GM12878 (cell line): ENCODE results near the gene CAST. TPM values are rescaled to one million over a fixed set of nuclear protein-coding genes. Genes with fewer than 3 reads are reported as not detected.

Experiments
- CEBPB ChIP-seq, 2 experiments: fragments of 150-350 bp in 1 of 2; IDR thresholded peaks; 2 replicates each; pipeline ENCODE4 v1.6.1; 2012 to 2014; ENCODE audit warnings: low read depth in 2 of 2, low read length in 2 of 2, borderline replicate concordance in 1 of 2, inconsistent platforms in 1 of 2
- CHD2 ChIP-seq: IDR thresholded peaks from 2 replicates; pipeline ENCODE4 v1.6.1; 2011; ENCODE audit warnings: low read depth, low read length, improper control_type of control experiment, borderline replicate concordance
- EP300 ChIP-seq, 2 experiments: fragments of 150-350 bp in 1 of 2; IDR thresholded peaks; 2 replicates each; pipeline ENCODE4 v1.6.1; 2011 to 2012; ENCODE audit warnings: low read depth in 2 of 2, low read length in 2 of 2, borderline replicate concordance in 1 of 2, improper control_type of control experiment in 1 of 2, inconsistent platforms in 1 of 2; ENCODE audit not compliant: control insufficient read depth in 1 of 2
- HDAC2 ChIP-seq: fragments of 200-600 bp; sonication (generic); IDR thresholded peaks from 2 replicates; pipeline ENCODE4 v1.6.1; 2017
- LARP7 ChIP-seq: fragments of 450-650 bp; IDR thresholded peaks from 2 replicates; pipeline ENCODE4 v1.6.1; 2017; ENCODE audit warnings: mild to moderate bottlenecking
- MEF2B ChIP-seq: fragments of 450-650 bp; IDR thresholded peaks from 2 replicates; pipeline ENCODE4 v1.6.1; 2018; ENCODE audit warnings: mild to moderate bottlenecking, moderate library complexity; ENCODE audit not compliant: partially characterized antibody, poor library complexity, severe bottlenecking
- MTA2 ChIP-seq: fragments of 450-650 bp; IDR thresholded peaks from 2 replicates; pipeline ENCODE4 v1.6.1; 2016; ENCODE audit warnings: low read depth, mild to moderate bottlenecking, moderate library complexity
- PML ChIP-seq: IDR thresholded peaks from 2 replicates; pipeline ENCODE4 v1.6.1; 2012; ENCODE audit warnings: low read length, inconsistent platforms
- POLR2AphosphoS5 ChIP-seq: IDR thresholded peaks from 2 replicates; pipeline ENCODE4 v1.6.1; 2011; ENCODE audit warnings: mild to moderate bottlenecking, low read length, inconsistent platforms
- RCOR1 ChIP-seq: conservative IDR thresholded peaks from 2 replicates; pipeline ENCODE4 v1.6.1; 2012; ENCODE audit warnings: low read depth, low read length, improper control_type of control experiment
- SMARCA5 ChIP-seq: fragments of 450-650 bp; IDR thresholded peaks from 2 replicates; pipeline ENCODE4 v1.6.1; 2017; ENCODE audit warnings: mild to moderate bottlenecking
- TCF12 ChIP-seq: IDR thresholded peaks from 2 replicates; pipeline ENCODE4 v1.6.1; 2011; ENCODE audit warnings: low read depth, mild to moderate bottlenecking, low read length
- USF2 ChIP-seq: IDR thresholded peaks from 2 replicates; pipeline ENCODE4 v1.6.1; 2011; ENCODE audit warnings: low read depth, low read length, improper control_type of control experiment, borderline replicate concordance
- ZBTB40 ChIP-seq: fragments of 450-650 bp; IDR thresholded peaks from 2 replicates; pipeline ENCODE4 v1.6.1; 2016; ENCODE audit warnings: mild to moderate bottlenecking, moderate library complexity, borderline replicate concordance
- ZNF687 ChIP-seq: fragments of 450-650 bp; IDR thresholded peaks from 2 replicates; pipeline ENCODE4 v1.6.1; 2017; ENCODE audit warnings: mild to moderate bottlenecking, moderate library complexity
- polyA plus RNA-seq, 11 experiments: library from polyadenylated mRNA; depleted of rRNA in 4 of 11; unstranded in 6 of 11; stranded (reverse) in 5 of 11; fragments of >200 nt; fragmentation: Nextera tagmentation in 4 of 11; fragmentation: Illumina TruSeq in 1 of 11; extraction: Ambion mirVana in 4 of 11; extraction: Trizol in 1 of 11; gene quantifications; 1 replicate in 1 of 11; 2 replicates in 10 of 11; pipeline versions ENCODE4 v1.2.1 to v1.2.3, GENCODE V29; 2011 to 2016; ENCODE audit warnings: inconsistent platforms in 2 of 11, missing spikeins in 2 of 11, low read depth in 1 of 11
- total RNA-seq, 4 experiments: library from RNA; depleted of rRNA in 3 of 4; stranded (reverse); fragments of >200 nt in 3 of 4; fragmentation: Illumina TruSeq in 1 of 4; extraction: Trizol in 1 of 4; gene quantifications; 2 replicates each; pipeline versions ENCODE4 v1.2.1 to v1.2.3, GENCODE V29; 2013 to 2021
- TF ChIP-seq, protein P1 (sequence below): fragments of 450-650 bp; IDR thresholded peaks from 2 replicates; pipeline ENCODE4 v1.6.1; 2016; ENCODE audit warnings: mild to moderate bottlenecking
- TF ChIP-seq, protein P2 (sequence below): IDR thresholded peaks from 2 replicates; pipeline ENCODE4 v1.6.1; 2011; ENCODE audit warnings: mild to moderate bottlenecking, low read depth, low read length, moderate library complexity; ENCODE audit not compliant: insufficient replicate concordance

The CAST gene
- total and polyA plus RNA-seq, 10 of the 15 experiments (the other 5 are each of a cell fraction or from before 2014, with no cell fraction given) = 31.7 to 140 (median 68.5) TPM

DNA sequence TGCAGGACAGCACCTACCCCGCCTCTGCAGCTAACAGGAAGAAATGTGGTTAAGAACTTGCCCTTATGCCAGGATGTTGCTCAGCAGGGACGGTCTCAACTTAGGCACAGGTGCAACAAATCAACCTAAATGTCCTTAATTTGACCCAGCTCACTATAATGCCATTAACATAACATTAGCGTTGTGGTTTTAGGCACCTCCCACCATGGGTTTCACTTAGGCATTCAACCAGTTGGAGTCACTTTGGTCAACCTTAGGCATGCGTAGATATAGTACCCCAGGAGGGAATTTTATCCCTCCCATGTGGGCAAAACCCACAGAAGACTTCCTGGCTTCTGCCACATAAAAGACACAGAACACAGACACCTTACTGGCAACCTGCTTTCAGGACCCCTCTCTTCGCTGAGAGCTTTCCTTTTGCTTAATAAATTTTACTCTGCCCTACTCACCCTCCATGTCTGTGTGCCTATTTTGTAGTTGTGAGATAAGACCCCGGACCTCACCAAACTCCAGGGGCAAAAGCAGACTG is 154.3 kb downstream of the CAST start (continued):
- TF ChIP-seq PML = no peak
- TF ChIP-seq ZBTB40 = no peak
- no peak for TF ChIP-seq EP300 (IDR thresholded peaks at IDR 0.05; ENCODE audit: borderline replicate concordance in 1 of 2, control insufficient read depth in 1 of 2, low read depth in 2 of 2, low read length in 2 of 2)
- TF ChIP-seq HDAC2 = no peak
- peak; percentile 24 for TF ChIP-seq MEF2B
- TF ChIP-seq CHD2 = no peak
- TF ChIP-seq SMARCA5 = no peak
- TF ChIP-seq LARP7 = no peak; the same call in 1 of the 2 replicates
- TF ChIP-seq ZNF687 = 0 out of 2 replicates have a peak, but pooled peaks have one; percentile 25
- no peak for TF ChIP-seq CEBPB (IDR thresholded peaks at IDR 0.05; ENCODE audit: borderline replicate concordance in 1 of 2, low read depth in 2 of 2, low read length in 2 of 2)
- peak; percentile 23; the same call in 1 of the 2 replicates for TF ChIP-seq POLR2AphosphoS5
- TF ChIP-seq, protein P1, sequence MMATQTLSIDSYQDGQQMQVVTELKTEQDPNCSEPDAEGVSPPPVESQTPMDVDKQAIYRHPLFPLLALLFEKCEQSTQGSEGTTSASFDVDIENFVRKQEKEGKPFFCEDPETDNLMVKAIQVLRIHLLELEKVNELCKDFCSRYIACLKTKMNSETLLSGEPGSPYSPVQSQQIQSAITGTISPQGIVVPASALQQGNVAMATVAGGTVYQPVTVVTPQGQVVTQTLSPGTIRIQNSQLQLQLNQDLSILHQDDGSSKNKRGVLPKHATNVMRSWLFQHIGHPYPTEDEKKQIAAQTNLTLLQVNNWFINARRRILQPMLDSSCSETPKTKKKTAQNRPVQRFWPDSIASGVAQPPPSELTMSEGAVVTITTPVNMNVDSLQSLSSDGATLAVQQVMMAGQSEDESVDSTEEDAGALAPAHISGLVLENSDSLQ = 0 out of 2 replicates have a peak, but pooled peaks have one; percentile 3
- TF ChIP-seq, protein P2, sequence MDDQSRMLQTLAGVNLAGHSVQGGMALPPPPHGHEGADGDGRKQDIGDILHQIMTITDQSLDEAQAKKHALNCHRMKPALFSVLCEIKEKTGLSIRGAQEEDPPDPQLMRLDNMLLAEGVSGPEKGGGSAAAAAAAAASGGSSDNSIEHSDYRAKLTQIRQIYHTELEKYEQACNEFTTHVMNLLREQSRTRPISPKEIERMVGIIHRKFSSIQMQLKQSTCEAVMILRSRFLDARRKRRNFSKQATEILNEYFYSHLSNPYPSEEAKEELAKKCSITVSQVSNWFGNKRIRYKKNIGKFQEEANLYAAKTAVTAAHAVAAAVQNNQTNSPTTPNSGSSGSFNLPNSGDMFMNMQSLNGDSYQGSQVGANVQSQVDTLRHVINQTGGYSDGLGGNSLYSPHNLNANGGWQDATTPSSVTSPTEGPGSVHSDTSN = no peak
- TF ChIP-seq TCF12 = 0 out of 2 replicates have a peak, but pooled peaks have one; percentile 13
- peak; percentile 39 for TF ChIP-seq MTA2
- no peak for TF ChIP-seq USF2
- TF ChIP-seq RCOR1 = no peak
